SHP77 treated with DMSO at 0.1 percent for 48 hours (cell line): ENCODE results near the gene MUC12.
"Not testable (repeated sequence)": the region's sequence is repeated elsewhere in the genome, so short reads cannot be mapped to it uniquely, and the experiment has no call there.

Experiments
- DNase-seq: peaks from one replicate; lab custom pipeline; 2025; lab: John Stamatoyannopoulos, UW

The MUC12 gene, protein sequence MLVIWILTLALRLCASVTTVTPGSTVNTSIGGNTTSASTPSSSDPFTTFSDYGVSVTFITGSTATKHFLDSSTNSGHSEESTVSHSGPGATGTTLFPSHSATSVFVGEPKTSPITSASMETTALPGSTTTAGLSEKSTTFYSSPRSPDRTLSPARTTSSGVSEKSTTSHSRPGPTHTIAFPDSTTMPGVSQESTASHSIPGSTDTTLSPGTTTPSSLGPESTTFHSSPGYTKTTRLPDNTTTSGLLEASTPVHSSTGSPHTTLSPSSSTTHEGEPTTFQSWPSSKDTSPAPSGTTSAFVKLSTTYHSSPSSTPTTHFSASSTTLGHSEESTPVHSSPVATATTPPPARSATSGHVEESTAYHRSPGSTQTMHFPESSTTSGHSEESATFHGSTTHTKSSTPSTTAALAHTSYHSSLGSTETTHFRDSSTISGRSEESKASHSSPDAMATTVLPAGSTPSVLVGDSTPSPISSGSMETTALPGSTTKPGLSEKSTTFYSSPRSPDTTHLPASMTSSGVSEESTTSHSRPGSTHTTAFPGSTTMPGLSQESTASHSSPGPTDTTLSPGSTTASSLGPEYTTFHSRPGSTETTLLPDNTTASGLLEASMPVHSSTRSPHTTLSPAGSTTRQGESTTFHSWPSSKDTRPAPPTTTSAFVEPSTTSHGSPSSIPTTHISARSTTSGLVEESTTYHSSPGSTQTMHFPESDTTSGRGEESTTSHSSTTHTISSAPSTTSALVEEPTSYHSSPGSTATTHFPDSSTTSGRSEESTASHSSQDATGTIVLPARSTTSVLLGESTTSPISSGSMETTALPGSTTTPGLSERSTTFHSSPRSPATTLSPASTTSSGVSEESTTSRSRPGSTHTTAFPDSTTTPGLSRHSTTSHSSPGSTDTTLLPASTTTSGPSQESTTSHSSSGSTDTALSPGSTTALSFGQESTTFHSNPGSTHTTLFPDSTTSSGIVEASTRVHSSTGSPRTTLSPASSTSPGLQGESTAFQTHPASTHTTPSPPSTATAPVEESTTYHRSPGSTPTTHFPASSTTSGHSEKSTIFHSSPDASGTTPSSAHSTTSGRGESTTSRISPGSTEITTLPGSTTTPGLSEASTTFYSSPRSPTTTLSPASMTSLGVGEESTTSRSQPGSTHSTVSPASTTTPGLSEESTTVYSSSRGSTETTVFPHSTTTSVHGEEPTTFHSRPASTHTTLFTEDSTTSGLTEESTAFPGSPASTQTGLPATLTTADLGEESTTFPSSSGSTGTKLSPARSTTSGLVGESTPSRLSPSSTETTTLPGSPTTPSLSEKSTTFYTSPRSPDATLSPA (N-terminal part only)

DNA sequence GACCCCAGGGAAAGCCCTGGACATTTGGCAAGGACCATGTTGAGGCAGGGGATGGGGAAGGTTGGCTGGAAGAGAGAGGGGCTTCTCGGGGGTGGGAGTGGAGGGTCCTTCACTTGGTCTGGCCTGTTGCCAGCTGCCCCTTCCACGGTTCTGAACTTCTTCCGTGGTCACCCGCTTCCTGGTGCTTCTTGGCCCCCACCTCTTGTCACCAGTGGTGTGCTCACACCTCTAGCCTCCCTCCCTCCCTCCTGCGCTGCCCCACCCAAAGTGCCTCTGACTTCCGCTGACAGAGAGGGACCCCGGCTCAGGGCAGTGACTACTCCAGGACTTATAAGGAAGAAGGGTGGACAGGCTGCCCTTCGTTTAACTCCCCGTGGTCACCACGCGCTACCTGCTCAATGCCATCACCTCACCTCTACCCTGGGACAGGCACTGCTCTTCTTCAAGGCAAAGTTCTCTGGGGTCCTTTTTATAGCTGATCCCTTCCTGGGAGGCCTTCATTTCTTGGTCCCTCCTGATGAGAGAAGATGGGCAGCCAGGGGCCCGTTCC, at the start of gene MUC12:
Gene MUC12 (plus strand): TSS at position 500 of the 550 bp plus-strand sequence. CDS start 58 bp downstream, outside the sequence.
- no peak for DNase-seq

DNA sequence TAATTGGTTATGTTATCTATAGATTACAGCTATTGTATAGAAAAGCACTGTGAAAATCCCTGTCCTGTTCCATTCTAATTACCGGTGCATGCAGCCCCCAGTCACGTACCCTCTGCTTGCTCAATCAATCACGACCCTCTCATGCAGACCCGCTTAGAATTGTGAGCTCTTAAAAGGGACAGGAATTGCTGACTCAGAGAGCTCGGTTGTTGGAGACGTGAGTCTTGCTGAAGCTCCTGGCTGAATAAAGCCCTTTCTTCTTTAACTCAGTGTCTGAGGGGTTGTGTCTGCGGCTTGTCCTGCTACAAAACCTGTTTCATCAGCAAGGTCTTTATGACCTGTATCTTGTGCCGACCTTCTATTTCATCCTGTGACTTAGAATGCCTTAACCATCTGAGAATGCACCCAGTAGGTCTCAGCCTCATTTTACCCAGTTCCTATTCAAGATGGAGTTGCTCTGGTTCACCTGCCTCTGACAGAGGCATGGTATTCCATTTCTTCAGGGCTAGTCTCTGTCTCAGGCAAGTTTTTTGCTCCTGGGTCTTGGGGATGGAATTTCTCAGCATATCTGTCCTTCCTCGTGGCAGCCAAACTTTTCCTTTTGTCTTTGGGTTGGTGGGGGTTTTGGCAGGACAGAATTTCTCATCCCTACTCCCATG, 49.5 kb upstream of the MUC12 start:
- not testable (repeated sequence) for DNase-seq

DNA sequence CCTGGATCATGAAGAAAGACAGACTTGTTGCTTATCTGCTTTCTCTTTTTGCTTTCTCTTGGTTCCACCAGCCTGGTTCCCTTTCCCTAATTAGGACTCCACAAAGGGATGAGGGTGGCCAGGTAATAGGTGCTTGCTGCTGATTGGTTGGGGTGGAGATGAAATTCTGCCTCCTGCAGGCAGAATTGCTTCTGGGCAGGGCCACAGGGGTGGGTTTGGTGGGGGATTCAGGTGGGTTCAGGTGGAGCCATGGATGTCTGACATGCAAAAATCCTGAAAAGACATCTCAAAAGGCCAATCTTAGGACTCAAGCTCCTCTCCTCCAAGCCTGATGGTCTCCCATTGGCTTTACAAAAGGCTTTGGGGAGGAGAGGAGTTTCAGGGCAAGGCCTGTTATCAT, 48.3 kb upstream of the MUC12 start:
- DNase-seq = no peak

DNA sequence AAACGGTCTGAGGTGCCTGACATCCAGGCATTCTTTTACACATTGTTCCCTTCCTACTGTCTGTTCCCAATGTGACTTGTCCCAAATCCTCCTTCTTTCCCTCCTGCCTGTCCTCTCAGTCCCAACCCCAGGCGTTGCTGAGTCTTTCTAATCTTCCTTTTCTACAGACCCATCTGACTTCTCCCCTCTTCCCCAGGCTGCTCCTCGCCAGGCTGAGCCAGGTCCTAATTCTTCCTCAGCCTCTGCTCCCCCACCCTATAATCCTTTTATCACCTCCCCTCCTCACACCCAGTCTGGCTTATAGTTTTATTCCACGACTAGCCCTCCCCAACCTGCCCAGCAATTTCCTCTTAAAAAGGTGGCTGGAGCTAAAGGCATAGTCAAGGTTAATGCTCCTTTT, 45.7 kb upstream of the MUC12 start:
- not testable (repeated sequence) for DNase-seq

DNA sequence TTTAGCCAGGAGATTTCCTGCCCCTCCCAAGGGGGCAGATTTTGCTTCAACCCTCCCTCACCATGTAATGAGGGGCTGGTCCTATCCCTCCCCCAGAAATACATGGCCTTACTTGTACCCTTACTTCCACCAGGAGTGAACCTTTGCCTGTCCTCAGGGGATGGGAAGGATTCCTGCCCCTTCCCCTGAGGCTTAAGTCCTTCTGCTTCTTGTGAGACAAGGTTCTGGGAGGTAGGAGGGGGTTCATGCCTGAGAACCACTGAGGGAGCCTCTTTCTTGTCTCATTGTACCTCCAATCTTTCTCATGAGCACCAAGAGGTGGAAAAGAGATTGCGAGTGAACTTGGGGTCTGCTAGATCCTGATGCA, 39.6 kb upstream of the MUC12 start:
- DNase-seq = no peak

DNA sequence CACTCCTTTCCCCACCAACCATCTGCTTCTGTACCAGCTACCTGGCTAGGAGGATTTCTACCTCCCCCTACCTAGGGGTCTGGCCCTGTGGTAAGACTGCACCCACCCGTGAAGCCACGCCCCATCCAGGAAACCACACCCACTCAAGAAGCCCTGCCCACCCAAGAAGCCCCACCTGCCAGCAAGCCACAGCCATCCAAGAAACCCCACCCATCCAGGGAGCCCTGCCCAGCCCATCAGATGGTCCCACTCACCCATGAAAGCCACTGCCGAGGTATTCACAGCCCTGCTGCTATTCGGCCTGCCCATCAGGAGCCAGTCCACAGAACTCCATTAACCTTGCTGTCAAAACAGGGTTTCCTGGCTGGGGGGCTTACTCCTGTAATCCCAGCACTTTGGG, 35.6 kb upstream of the MUC12 start:
- no peak for DNase-seq

DNA sequence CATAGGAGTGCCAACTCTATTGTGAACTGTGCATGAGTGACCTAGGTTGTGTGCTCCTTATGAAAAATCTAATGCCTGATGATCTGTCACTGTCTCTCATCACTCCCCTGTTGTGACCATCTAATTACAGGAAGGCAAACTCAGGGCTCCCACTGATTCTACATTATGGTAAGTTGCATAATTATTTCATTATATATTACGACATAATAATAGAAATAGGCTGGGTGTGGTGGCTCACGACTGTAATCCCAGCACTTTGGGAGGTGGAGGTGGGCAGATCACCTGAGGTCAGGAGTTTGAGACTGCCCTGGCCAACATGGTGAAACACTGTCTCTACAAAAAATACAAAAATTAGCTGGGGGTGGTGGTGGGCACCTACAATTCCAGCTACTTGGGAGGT, 34.0 kb upstream of the MUC12 start:
- not testable (repeated sequence) for DNase-seq

DNA sequence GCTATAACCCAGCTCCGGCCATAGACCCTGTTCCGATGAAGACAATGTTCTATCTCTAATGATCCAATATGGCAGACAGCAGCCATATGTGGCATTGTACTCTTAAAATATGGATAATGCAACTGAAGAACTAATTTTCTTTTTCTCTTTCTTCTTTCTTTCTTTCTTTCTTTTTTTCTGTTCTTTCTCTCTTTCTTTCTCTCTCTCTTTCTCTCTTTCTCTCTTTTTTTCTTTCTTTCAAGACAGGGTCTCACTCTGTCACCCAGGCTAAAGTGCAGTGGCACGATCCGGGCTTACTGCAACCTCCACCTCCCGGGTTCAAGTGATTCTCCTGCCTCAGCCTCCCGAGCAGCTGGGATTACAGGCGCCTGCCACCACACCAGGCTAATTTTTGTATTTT, 33.2 kb upstream of the MUC12 start:
- DNase-seq = not testable (repeated sequence)

DNA sequence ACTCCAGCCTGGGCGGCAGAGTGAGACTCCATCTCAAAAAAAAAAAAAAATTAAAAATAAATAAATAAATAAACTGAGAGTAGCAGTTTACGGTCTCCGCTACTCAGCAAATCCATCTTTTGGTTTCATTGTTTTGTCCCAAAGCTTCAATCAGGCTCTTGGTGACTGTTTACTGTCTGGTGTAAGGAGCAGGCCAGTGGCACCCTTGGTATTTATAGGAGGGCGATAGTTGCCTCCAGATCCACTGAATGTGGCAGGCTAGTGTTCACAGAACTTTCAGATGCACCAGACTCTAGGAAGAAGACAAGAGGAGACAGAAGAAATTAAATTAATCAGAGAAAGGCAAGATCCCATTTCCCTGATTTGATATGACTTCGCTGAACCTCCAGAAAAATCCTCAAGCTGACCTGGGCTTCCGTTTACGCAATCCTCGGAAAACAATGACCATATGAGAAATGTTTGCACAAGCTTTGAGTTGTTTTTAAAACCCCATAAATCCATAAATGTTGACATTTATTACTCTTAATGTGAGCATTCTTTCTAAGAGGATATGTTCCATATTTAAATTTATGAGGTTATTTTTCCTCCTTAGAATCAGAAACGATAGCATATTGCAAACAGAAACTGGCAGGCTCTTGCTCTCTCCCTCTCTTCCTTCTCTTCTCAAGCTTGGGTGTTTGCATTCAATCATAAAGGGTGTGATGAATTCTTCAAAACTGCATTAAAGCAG, 27.2 kb upstream of the MUC12 start:
- DNase-seq = peak; percentile 19

DNA sequence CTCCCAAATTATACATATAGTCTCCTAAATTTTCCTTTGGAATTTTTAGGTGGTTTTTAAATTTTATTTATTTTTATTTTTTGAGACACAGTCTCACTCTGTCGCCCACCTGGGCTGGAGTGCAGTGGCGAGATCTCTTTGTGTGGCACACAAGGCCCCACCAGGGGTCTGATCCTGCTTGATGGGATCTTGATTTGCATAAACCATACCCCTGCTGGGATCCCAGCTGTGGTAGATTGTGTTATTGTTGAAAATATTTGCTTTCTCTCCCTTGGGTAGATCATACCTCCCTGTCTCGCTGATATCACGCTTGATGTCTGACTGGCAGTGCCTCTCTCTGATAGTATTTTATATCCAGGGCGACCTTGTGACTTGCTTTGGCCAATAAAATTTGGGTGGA, 25.7 kb upstream of the MUC12 start:
- DNase-seq = no peak

DNA sequence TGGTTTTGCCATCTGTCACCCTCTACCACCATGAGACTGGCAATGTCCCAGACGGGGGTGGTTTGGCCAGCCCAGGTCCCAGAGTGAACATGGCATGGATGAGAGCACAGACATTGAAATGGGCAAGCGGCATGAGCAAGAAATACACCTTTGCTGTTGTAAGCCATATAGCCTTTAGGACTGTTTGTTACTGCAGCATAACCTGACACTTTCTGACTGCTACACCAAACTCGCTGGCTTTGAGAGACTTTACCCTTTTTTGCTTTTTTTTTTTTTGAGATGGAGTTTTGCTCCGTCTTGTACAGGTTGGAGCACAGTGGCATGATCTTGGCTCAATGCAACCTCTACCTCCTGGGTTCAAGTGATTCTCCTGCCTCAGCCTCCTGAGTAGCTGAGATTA, 25.2 kb upstream of the MUC12 start:
- DNase-seq = no peak

DNA sequence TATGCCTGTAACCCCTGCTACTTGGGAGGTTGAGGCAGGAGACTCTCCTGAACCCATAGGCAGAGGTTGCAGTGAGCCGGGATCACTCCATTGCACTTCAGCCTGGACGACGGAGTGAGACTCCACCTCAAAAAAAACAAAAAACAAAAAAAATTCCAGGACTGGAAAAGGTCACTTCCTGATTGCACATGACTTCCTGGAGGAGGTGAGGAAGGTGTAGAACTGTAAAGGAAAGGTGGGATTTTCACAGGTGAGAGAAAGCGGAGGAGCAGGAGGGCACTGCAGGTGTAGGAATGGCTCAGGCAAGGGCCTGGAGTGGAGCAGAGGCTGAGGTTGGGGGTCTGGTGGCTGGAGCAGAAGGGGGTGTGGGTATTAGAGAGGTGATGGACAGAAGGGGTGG, 23.3 kb upstream of the MUC12 start:
- DNase-seq = no peak

DNA sequence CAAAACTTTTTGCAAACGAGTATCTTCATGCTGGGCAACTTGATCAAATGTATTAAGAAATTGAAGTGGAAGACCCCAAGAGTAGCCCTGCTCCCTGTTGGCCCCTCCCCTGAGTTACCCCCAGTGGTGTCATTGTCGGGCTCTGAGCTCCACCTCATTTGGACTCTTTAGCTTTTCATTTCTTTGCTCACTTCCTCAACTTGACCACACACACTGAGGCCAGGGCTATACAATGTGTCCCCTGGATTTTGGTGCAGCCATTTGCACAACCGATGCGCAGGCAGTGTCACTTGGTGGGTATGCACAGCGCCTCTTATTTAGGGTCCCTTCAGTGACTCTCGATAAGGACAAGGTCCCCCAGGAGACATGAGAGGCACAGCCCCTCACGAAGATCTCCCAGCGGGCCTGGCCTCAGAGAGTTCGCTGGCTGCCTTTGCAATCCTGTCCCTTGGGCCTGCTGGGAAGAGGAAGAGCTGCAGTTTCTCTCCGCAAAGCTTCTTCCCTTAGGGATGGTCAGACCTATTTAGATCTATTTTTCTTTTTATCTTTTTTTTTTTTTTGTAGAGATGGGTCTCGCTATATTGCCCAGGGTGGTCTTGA, 22.5 kb upstream of the MUC12 start:
- no peak for DNase-seq

DNA sequence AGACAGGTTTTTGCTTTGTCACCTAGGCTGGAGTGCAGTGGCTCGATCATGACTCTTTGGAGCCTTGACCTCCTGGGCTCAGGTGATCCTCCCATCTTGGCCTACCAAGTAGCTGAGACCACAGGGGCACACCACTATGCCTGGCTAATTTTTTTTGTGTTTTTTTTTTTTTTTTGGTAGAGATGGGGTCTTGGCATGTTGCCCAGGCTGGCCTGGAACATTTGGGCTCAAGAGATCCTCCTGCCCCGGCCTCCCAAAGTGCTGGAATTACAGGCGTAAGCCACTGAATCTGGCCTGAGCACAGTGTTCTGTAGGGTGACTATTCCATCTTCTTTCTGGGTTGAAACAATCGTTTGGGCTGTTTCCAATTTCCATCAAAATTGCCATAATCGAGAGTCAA, 21.6 kb upstream of the MUC12 start:
- DNase-seq = no peak

DNA sequence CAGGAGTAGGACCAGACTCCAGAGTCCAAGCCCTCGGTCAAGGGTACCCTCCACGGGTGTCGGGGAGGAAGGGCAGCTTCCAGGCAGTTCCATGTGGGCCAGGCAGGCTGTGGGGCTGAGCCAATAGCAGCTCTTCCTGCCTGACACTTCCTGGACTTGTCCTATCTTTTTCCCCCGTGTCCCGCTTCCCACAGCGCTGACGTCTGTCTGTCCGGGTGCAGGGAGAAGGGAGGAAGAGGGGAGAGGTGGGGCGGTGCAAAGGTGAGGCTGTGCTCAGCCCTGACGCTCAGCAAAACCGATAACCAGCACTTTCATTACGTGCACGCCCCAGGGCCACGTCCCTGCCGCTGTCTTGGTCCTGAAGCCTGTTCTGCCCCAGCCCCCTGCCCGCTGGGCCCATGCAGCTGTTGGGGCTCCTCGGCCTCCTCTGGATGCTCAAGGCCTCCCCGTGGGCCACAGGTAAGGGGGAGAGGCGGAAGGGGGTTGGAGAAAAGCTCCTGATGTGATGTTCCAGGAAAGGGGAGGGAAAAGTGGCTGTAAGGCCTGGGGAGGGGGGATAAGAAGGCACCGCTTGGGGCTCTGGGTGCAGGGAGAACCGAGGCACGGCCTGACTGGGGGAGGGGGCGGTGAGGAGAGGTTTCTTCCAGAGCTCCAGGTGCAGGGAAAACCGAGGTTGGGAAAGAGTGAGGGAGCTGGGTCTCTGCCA, 20.0 kb upstream of the MUC12 start, which contains the start of gene MUC3A:
Gene MUC3A (plus strand): TSS at position 308 of the 706 bp plus-strand sequence. CDS start 91 bp downstream, at position 399.
- DNase-seq = no peak

DNA sequence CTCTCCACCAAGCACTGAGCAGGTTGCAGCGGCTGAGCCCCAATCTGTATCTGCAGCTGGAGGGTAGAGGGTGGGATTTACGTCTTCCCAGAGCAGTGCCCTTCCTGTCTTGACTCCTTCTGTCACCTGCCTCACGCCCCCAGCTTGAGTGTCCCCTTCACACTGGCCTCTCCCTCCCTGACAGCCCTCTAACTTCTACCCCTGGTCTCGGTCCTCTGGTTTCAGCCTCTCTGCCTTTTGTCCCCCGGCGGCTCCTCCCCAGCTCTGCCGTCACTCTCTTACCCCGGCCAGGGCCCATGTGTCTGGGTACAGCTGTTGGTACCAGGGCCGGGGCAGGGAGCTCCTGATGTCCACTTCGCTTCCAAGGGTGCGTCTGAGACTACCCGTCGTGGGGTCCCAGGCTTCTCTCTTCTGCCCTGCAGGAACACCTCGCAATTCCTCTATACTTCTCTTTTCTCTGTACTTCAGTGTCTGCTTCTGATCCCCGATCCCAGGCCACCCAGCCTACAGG, 19.4 kb upstream of the MUC12 start:
- DNase-seq = no peak

DNA sequence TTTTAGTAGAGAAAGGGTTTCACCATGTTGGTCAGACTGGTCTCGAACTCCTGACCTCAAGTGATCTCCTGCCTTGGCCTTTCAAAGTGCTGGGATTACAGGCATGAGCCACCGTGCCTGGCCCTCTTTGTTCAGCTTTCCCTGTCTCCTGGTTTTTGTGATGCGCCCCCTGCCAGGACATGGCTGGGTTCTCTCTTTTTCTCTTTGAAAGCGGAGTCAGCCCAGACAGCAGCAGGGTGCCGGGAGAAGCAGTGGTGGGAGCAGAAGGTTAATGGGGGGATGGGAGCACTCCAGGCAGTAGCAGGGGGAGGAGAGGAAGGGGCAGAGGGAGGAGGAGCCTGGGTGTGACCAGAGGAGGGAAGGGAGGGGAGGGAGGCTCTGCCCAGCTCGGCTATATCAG, 18.2 kb upstream of the MUC12 start:
- DNase-seq = no peak

DNA sequence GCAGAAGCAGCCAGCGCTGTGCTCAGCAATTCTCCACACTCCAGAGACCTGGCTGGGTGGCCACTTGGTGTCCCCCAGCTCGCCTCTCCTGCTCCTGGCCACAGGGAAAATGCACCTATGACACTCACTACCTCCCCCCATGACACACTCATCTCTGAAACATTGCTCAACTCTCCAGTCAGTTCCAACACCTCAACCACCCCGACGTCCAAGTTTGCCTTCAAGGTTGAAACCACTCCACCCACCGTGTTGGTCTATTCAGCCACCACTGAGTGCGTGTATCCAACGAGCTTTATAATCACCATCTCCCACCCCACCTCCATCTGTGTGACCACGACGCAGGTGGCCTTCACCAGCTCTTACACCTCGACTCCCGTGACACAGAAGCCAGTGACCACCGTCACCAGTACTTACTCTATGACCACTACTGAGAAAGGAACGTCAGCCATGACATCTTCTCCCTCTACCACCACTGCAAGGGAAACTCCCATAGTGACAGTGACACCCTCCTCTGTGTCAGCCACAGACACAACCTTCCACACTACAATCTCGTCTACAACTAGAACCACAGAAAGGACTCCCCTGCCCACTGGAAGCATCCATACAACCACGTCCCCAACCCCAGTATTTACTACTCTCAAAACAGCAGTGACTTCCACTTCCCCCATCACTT, 17.3 kb upstream of the MUC12 start:
- DNase-seq = no peak

DNA sequence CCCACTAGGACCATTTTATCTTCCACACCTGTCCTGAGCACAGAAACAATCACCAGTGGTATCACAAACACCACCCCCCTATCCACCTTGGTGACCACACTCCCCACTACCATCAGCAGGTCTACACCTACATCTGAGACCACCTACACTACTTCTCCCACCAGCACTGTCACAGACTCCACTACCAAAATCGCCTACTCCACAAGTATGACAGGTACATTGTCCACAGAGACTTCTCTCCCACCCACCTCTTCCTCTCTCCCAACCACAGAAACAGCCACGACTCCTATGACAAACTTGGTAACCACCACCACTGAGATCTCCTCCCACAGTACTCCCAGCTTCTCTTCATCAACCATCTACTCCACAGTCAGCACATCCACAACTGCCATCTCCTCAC, 16.7 kb upstream of the MUC12 start:
- no peak for DNase-seq
